ENCODE results near the gene ZNF536.

The ZNF536 gene

GRCh38 chr19:30520735-30521479, 148.7 kb downstream of the ZNF536 start:
- DNase-seq (ENCODE audit: low read depth in 2 of 3, low spot score in 1 of 3), result no peak

DNA sequence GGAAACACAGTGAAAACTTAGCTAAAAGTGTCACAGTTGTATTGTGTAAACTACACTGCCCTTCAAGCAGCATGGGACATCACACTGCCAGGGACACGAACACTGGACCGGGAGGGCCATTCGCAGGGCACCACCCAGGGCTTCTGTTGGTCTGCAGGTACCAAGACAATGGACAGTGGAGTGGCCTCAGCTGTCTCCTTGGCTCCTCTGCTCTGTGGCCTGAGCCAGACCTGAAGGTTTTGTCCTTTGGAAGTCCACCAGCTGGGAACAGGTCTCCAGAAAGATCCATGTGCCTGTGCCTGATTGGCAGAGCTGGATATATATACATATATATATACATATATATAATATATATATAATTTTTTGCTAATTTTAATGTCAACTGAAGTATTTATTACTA, 149.8 kb downstream of the ZNF536 start:
- no peak for DNase-seq (ENCODE audit: low read depth in 2 of 3, low spot score in 1 of 3)

- no peak for DNase-seq (ENCODE audit: low read depth in 2 of 3, low spot score in 1 of 3)
Measured at GRCh38 chr19:30522341-30522740, 150.2 kb downstream of the ZNF536 start.

- no peak for DNase-seq (ENCODE audit: low read depth in 2 of 3, low spot score in 1 of 3)
Measured at GRCh38 chr19:30523791-30524190, 151.6 kb downstream of the ZNF536 start.

- DNase-seq (ENCODE audit: low read depth in 2 of 3, low spot score in 1 of 3), result no peak
Measured at GRCh38 chr19:30525383-30525782, 153.2 kb downstream of the ZNF536 start.

- DNase-seq (ENCODE audit: low read depth in 2 of 3, low spot score in 1 of 3), result no peak
Measured at GRCh38 chr19:30528919-30529318, 156.7 kb downstream of the ZNF536 start.

GRCh38 chr19:30529876-30530275, 157.7 kb downstream of the ZNF536 start:
- DNase-seq (ENCODE audit: low read depth in 2 of 3, low spot score in 1 of 3), result no peak

DNA sequence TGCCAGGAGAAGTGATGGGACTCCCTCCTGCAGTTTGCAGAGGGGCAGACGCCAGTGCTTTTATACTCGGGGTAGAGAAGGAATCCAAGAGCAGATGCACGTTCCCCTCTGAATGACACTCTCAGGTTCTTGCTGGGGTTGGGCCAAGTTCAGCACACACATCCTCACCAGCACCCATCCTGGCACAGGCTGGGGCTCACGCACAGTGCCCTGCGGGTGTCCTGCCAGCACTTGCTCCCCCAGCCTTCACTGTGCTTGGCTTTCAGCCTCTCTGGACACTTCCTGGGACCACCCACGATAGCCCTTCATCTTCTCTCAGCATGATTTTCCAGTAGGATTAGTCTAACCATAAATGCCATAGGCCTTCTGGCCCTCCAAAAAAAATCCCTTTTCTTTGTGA, 158.6 kb downstream of the ZNF536 start:
- DNase-seq (ENCODE audit: low read depth in 2 of 3, low spot score in 1 of 3), result no peak

DNA sequence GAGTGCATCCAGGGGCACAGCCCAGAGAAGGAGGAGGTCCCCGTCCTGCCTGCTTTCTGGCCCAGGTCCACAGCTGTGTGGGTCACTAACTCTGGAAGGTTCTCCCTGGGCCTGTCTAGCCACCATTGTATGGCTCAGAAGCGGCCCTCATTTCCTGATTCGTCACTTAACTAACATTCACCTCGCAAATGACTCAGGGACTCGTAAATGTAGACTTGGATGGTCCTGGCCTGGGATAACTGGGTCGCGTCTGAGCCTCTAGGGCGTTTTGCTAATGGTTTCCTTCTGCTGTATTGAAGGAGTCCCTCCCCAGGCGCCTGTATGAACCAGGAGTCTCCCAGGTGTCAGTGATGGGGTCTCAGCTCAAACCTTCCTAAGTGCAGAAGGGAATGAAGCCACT, 162.8 kb downstream of the ZNF536 start:
- no peak for DNase-seq (ENCODE audit: low read depth in 2 of 3, low spot score in 1 of 3)

GRCh38 chr19:30536975-30537374, 164.8 kb downstream of the ZNF536 start:
- DNase-seq (ENCODE audit: low read depth in 2 of 3, low spot score in 1 of 3), result no peak

DNA sequence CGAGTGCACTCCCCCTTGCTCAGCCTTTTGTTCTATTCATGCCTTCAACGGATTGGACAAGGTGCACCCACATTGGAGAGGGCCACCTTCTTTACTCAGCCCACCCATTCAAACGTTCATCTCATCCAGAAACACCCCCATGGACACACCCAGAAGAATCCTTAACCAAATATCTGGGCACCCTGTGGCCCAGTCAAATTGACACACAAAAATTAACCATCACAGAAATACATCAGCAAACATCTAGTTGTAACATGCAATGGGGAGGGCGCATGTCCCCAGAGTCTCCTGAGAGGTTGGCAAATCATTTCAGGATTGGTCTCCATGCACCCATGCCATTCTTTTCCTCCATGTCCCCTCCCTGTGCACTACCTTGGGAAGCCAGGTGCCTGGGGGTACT, 167.1 kb downstream of the ZNF536 start:
- no peak for DNase-seq (ENCODE audit: low read depth in 2 of 3, low spot score in 1 of 3)

DNA sequence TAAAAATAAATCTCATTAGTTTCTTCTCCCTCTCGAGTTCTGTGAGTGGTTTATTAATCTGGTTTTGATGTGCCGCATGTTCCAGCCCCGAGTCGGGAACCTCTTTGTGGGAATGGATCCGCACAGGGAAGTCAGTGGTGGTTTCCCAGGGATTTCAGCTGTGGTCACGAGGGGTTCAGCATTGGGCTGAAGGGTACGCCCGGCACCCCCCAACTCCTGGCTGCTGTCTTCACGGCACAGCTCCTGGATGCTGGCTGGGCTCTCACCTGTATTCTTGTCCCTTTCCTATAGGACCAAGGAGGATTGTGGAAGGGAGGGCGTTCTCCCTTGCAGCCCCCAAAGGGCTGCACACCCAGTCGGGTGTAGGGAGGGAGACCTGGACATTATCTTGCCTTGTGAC, 167.8 kb downstream of the ZNF536 start:
- no peak for DNase-seq (ENCODE audit: low read depth in 2 of 3, low spot score in 1 of 3)

- DNase-seq (ENCODE audit: low read depth in 2 of 3, low spot score in 1 of 3), result no peak
Measured at GRCh38 chr19:30540761-30541160, 168.6 kb downstream of the ZNF536 start.

- DNase-seq (ENCODE audit: low read depth in 2 of 3, low spot score in 1 of 3), result no peak
Measured at GRCh38 chr19:30541575-30541974, 169.4 kb downstream of the ZNF536 start.

DNA sequence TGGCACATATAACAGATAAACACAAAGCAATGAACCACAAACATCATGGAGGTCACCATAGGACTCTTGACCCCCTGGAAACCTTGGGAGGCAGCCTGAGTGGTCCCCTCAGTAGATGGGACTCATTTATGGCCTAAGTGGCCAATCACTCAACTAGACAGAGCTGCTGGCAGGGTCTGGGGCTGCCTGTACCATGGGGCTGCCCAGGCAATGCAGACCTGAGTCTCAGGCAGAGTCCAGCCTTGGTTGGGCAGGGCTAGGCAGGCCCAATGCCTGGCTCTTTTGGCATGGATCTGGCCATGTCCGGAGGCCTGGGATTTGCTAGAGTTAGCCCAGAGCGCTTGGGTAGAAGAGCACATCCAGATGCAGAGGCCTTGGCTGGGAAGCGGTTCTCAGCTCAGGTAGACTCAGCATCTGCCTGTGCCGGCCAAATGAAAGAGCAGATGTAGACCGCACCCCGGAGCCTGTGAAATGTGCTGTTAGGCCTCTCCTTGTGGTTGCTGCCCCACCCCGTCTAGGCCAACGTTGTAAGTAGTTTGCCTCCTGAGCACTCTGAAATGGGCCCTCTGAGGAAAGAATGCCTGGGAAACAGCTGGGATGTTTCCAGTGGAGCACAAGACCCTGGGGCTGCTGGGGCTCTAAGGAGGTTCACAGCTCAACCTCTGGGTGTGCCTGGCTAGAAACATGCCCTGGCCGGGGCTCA, 171.2 kb downstream of the ZNF536 start:
- no peak for DNase-seq (ENCODE audit: low read depth in 2 of 3, low spot score in 1 of 3)

GRCh38 chr19:30545752-30546151, 173.6 kb downstream of the ZNF536 start:
- DNase-seq (ENCODE audit: low read depth in 2 of 3, low spot score in 1 of 3), result no peak

GRCh38 chr19:30546332-30546731, 174.1 kb downstream of the ZNF536 start:
- DNase-seq (ENCODE audit: low read depth in 2 of 3, low spot score in 1 of 3), result no peak

- no peak for DNase-seq (ENCODE audit: low read depth in 2 of 3, low spot score in 1 of 3)
Measured at GRCh38 chr19:30547246-30547645, 175.1 kb downstream of the ZNF536 start.

DNA sequence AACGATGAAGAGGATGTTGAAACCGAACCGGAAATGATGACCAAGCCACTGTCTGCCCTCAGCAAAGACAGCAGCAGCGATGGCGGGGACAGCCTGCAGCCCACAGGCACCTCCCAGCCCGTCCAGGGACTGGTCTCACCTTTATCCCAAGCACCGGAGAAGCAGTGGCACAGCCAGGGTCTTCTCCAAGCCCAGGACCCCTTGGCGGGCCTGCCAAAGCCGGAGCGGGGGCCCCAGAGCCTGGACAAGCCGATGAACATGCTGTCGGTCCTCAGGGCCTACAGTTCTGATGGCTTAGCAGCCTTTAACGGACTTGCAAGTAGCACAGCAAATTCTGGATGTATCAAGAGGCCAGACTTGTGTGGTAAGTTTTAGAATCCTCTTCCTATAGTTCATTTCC, 177.0 kb downstream of the ZNF536 start:
- no peak for DNase-seq (ENCODE audit: low read depth in 2 of 3, low spot score in 1 of 3)

DNA sequence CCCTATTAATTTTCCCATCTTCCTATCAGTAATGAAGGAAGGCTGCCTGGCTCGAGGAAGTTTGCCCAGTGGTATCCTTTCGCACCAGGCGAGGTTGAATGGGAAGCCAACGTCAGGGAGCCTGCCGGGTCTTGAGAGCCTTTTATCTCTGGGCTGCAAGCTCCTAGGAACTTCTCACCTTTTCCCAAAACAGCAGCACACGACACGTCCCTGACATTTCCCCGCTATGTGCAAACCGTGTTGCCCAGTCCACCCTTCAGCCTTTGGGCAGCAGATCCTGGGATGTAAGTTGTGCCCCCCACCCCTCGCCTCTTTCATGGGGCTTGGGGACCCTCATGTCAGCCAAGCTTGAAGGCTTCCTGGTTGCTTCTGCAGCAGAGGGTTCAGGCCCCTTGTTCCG, 179.1 kb downstream of the ZNF536 start:
- no peak for DNase-seq (ENCODE audit: low read depth in 2 of 3, low spot score in 1 of 3)

DNA sequence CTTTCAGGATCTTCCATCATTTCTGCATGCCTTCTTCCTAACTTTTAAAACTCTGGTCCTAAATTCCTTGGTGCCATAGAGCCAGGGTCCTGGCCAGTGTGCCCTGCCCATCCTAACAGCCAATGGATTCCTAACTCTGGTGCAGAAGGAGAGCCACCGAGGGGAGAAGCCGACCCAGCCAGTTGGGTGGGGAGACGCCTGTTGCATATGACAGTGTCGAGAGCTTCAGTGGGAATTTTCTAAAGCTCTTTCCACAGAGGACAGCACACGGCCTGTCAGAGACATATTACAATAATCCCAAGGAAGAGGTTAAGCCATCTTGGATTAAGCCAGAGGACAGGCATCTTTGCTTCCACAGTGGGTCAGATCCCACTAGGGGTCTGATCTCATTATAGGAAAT, 180.4 kb downstream of the ZNF536 start:
- DNase-seq (ENCODE audit: low read depth in 2 of 3, low spot score in 1 of 3), result no peak

- no peak for DNase-seq (ENCODE audit: low read depth in 2 of 3, low spot score in 1 of 3)
Measured at GRCh38 chr19:30555075-30555790, 183.0 kb downstream of the ZNF536 start.

All from stimulated activated CD4-positive, alpha-beta T cell treated with anti-CD3 and anti-CD28 coated beads, Interleukin-12 subunit alpha, Interleukin-12 subunit beta, amount 100 ng/mL, for 48 hours (primary cell).